Choroid plexus epithelial cell (primary cell): ENCODE data around the gene ATP1A1.
A peak's percentile ranks its signal among the peaks of the same experiment; 100 is the strongest.

Source experiments
- DNase-seq: peaks from one replicate; pipeline ENCODE4 v3.0.0-alpha.2; 2010; ENCODE audit warnings: low read depth
- H3K4me3 ChIP-seq: 2 replicates; pipeline ENCODE4 v1.5.1; 2011; ENCODE audit warnings: low read depth, mild to moderate bottlenecking, control low read depth, low read length, moderate library complexity
- TF ChIP-seq, protein P1 (sequence below): conservative IDR thresholded peaks from 2 replicates; pipeline ENCODE4 v1.5.1; 2011; ENCODE audit warnings: low read depth, mild to moderate bottlenecking, control low read depth, inconsistent platforms, low read length, moderate library complexity

The ATP1A1 gene

DNA sequence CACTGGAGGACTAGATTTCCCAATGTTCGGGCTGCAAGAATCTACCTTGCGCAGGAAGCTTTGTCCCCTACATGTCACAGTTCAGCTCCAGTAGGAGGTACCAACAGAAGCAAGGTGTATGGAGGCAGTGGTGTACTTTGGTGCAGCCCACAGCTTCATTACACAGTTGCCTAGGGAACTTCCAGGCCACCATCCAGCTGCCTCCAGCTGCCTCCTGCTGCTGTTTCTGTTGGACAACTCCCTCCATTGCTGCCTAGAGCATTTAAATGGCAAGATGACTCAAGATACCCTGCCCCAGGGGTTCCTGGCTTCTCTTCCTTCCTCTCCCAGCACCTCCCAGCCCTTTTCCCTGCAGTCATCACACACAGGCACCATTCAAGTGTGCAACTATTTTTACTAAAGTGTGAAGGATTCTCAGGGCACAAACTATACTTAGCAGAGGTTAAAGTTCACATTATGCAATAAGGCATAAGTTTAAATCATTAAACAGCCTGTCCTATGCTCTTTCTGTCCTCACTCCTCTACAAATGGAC, 39.0 kb upstream of the ATP1A1 start:
- peak; percentile 72 for DNase-seq
- no peak overlapping the region for H3K4me3 ChIP-seq
- TF ChIP-seq, protein P1, sequence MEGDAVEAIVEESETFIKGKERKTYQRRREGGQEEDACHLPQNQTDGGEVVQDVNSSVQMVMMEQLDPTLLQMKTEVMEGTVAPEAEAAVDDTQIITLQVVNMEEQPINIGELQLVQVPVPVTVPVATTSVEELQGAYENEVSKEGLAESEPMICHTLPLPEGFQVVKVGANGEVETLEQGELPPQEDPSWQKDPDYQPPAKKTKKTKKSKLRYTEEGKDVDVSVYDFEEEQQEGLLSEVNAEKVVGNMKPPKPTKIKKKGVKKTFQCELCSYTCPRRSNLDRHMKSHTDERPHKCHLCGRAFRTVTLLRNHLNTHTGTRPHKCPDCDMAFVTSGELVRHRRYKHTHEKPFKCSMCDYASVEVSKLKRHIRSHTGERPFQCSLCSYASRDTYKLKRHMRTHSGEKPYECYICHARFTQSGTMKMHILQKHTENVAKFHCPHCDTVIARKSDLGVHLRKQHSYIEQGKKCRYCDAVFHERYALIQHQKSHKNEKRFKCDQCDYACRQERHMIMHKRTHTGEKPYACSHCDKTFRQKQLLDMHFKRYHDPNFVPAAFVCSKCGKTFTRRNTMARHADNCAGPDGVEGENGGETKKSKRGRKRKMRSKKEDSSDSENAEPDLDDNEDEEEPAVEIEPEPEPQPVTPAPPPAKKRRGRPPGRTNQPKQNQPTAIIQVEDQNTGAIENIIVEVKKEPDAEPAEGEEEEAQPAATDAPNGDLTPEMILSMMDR = no peak

DNA sequence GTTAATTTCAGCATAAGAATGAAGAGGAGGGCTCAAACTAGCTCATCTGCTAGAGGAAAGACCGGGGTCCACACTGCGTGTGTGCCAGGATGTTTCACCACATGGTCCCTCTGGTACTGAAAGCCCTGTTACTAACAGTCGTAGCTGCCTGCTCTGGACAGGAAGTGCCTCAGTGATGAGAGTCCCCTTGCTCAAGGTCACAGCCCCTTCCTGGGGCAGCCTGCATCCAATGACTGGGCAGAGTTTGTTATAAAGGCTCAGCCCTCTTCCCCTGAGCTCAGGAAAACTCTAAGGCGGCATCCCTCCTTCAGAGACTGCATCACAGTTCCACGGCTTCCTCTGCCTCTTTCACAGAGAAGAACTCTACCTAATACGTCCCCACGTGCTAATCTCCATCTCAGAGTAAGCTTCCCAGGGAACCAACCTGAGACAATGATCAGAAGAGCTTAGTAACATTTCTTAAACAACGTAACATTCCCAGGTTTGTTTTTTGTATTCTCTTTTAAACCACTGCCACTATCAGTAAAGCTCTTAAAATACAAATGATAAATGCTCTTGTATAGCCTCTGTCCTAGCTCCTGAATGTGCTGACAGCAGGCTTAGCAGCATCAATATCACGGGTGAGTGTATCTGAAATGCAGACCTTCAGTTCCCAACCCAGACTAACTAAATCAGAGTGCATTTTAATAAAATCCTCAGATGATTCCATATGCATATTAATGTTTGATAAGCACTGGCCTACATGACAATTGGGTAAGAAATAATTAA, 38.0 kb upstream of the ATP1A1 start:
- no peak overlapping the region for H3K4me3 ChIP-seq
- TF ChIP-seq, protein P1 = no peak
- DNase-seq = no peak

GRCh38 chr1:116335850-116336624, 37.0 kb upstream of the ATP1A1 start:
- TF ChIP-seq, protein P1 = no peak
- DNase-seq = no peak
- H3K4me3 ChIP-seq = no peak overlapping the region

- TF ChIP-seq, protein P1 = no peak
- no peak for DNase-seq
- H3K4me3 ChIP-seq = no peak overlapping the region
These were observed 35.6 kb upstream of the ATP1A1 start for GRCh38 chr1:116337398-116337797.

- no peak for DNase-seq
- H3K4me3 ChIP-seq = no peak overlapping the region
- TF ChIP-seq, protein P1 = no peak
These were observed 34.6 kb upstream of the ATP1A1 start for GRCh38 chr1:116338400-116338799.

- H3K4me3 ChIP-seq = no peak overlapping the region
- DNase-seq = no peak
- TF ChIP-seq, protein P1 = no peak
These were observed 32.4 kb upstream of the ATP1A1 start for GRCh38 chr1:116340506-116341231.
